Left renal cortex interstitium (tissue), 4 donors: ENCODE measurements around the gene SUGP1. TPM values are rescaled to one million over a fixed set of nuclear protein-coding genes. Genes with fewer than 3 reads are reported as not detected.

Experiments used
- DNase-seq, 4 donors: peaks; one replicate each; pipeline ENCODE4 v3.0.0-alpha.2; 2013; ENCODE audit warnings: low read depth in 4 of 4, low spot score in 2 of 4, missing footprints in 1 of 4
- polyA plus RNA-seq, 4 donors: library from polyadenylated mRNA; unstranded; fragments of 120-200 nt; gene quantifications; one replicate each; pipeline ENCODE4 v1.2.1, GENCODE V29; 2013; ENCODE audit not compliant: insufficient read length in 4 of 4

Gene SUGP1
- polyA plus RNA-seq, 4 donors, result 50.9 to 69.1 (median 58.5) TPM

- DNase-seq, result no peak
Measured at GRCh38 chr19:19343016-19343362, 22.7 kb upstream of the SUGP1 start.

DNA sequence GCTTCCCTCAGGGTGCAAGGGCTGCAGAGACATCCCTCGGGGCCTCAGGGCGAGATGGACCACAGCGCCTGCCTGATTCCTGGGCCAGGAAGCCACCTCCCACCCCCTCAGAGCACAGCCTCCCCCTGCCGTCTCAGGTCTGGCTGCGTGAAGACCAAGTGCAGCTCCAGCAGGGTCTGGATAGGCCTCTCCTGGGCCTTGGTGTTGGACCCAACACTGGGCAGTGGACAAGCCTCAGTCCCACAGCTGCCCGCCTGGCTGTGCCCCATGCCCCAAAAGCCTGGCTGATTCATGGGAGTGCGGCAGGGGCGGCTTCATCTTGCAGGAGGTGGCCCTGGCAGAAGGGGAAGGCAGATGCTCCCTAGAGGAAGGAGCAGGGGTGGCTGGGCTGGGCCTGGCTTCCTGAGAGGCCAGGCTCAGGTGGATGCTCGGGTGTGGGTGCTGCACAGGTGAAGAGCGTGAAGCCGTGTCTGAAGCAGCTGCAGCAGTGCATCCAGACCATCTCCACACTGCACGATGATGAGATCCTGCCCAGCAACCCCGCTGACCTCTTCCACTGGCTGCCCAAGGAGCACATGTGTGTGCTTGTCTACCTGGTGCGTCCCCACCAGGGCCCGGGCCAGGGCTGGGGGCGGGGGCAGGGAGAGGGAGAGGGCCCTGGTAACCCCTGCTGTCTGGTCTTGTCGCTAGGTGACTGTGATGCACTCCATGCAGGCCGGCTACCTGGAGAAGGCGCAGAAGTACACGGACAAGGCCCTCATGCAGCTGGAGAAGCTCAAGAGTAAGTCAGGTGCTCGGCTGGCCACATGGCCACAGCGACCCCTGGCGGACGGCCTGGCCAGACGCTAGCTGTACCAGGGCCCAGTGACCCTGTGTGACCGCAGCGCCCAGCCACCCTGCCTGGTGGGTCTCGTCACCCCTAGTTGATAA, 22.0 kb upstream of the SUGP1 start:
- DNase-seq, result no peak

DNA sequence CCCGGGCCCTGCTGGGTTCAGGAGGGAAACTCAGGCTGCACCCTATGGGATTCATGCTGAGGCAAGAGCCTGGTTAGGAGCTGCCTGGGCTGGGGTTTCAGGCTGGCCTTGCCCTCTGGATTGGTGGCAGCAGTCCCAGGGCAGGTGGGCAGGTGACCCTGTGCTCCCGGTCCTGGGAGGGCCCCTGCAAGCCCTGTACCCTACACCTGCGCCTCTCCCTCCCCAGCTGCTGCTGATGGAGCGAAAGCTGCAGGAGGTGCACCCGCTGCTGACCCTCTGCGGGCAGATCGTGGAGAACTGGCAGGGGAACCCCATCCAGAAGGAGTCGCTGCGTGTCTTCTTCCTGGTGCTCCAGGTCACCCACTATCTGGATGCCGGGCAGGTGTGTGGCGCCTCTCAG, 20.7 kb upstream of the SUGP1 start:
- no peak for DNase-seq

- DNase-seq, result no peak
Measured at GRCh38 chr19:19338082-19338481, 17.8 kb upstream of the SUGP1 start.

DNA sequence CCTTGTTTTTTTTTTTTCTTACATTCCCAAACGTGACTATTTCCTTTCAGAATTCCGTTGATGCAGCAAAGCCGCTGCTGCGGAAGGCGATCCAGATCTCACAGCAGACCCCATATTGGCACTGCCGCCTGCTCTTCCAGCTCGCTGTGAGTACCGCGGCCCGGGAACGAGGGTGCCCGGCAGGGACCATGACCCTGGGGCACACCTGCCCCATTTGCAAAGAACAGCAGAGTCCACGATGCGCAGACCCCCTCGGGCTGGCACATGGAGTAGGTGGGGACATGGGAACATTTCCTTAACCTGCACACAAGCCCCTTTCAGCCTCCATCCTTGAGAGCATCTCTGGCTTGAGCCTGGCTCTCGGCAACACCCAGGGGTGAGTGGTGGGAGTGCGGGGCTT, 16.8 kb upstream of the SUGP1 start:
- no peak for DNase-seq

DNA sequence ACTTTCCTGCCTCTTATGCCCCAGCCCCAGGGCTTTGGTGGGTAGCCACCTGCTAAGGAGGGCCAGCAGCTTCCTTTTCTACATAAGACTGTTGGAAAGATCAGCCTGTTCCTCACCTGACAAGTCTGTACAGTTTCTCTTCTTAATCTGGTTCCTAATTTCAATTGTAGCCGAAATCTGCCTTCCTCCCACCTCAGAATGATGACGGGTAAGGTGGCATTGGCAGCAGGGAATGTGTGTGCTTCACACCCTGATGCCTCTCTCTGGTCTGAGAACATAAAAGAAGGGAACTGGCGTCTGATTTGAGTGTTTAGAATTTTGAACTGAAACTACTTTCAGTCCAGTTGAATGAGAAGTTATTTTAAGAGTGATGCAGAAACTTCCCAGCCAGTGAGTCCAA, 16.3 kb upstream of the SUGP1 start:
- DNase-seq, result no peak

DNA sequence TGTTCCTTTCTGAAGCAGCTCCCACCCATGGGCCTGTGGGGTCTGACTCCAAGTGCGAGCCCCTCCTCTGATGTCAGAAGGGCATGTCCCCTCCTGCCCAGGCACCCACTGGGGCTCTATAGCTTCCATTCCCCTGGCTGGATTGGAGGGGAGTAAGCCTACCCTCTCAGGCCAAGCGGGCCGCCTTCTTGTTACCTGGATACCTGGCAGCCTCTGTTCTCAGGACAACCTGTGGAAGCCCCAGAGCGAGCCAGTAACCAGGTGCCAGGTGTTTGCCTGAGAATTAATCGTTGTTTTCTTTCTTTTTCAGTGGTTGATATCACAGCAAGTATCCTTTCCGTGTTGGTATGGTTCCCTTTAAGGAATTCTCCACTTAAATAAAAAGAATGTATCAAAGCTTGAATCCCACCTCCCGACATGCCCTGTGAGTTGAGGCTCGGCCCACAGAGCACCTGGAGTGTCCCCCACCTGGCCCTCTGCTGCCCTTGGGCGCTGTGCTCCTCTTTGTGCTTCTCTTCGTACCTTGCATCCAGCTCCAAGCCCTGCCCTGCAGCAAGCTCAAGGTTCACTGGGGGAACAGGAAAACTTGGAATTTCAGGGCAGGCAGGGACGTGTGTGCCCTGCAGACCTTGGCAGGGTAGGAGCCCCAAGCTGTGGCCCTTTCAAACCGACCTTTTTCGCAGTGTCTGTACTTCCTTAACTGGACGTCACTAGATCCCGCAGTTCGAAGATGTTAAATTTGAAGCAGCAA, 15.3 kb upstream of the SUGP1 start:
- no peak for DNase-seq

DNA sequence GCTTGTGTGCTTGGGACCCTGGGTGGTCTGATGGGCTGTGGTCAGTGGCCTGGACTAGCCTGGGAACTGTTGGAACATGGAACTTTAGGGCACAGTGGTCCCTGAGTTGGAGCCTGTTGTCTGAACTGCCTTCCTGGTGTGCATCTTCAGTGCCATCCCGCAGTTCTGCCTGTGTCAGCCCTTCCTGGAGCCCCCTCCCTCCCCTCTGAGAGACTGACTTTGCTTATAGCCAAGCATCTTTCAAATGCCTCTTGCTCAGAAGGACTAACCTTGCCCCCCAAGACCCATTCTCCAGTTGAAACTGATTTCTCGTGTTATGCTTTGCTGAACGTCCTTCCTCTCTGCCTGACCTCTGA, 14.7 kb upstream of the SUGP1 start:
- DNase-seq, result no peak

- no peak for DNase-seq
Measured at GRCh38 chr19:19334063-19334988, 14.0 kb upstream of the SUGP1 start.

- no peak for DNase-seq
Measured at GRCh38 chr19:19329126-19329525, 8.8 kb upstream of the SUGP1 start.

- no peak for DNase-seq
Measured at GRCh38 chr19:19327672-19328071, 7.4 kb upstream of the SUGP1 start.

DNA sequence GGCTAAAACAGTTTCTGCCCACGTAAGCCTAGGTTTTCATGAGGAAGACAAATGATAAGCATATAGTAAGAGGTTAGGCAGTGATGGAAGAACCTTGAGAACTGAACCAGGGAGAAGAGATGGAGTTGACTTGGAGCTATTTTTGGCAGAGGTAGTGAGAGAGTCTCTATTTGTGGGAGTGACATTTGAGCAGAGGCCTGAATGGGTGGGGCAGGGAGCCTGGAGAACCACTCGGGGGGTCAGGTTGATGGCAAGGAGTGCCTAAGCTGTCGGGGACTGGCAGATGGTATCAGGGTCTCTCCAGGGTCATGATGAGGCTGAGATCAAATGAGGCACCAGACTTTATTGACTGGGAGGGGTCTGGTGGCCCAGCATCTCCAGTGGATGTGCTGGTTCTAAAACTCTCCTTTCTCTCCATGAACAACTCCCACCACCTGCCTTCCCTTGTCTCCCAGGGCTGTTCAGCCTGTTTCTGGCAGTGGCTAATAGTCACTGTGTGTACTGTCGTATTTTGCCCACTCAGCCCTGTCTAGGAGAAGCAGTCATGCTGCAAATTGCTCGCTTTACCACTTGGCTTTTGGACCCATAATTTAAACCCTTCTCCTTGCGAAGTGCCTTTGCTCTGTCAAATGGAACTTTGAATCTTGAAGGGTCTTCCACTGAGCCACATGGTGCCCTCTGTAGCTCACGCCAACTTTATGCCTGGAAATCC, 3.9 kb upstream of the SUGP1 start:
- DNase-seq, result no peak

- no peak for DNase-seq
Measured at GRCh38 chr19:19321141-19321577, 850 bp upstream of the SUGP1 start.

GRCh38 chr19:19319732-19320360, 463 bp downstream of the SUGP1 start:
- DNase-seq, result no peak

DNA sequence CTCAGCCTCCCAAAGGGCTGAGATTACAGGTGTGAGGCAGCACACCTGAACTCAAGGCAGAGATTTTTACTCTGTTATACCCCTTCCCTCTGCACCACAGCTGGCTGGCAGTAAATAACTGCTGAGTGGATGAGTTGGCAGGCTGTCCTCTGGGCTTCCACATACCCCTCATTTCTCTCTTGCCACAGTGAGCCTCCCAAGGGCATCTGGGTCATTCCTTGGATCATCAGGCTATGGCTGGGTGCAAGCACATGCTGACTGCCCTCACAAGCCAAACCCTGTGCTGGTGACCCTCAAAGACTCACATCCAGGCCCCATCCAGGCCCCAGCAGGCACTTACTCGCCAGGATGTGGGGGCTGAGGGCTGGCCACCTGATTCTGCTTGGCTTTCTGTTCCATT, 4.2 kb downstream of the SUGP1 start:
- no peak for DNase-seq

DNA sequence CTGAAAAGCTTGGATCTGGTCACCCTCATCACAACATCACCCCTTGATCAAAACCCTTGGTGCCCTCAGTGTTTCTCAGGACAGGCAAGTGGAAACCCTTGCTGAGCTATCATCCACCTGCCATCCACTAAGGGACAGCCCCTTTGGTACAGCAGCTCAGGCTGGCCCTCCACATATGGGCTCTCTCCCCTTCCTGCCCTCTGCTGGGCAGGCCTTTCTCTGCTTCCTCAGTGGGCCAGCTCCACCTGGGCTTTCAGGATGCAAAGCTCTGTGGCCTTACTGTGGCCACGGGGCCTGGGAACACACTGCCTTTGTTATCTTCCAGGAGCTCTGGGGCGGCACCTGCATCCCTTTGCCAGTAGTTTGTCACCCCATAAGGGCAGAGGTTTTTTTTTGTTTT, 4.9 kb downstream of the SUGP1 start:
- no peak for DNase-seq

GRCh38 chr19:19308373-19308772, 11.9 kb downstream of the SUGP1 start:
- no peak for DNase-seq

GRCh38 chr19:19306191-19306590, 14.1 kb downstream of the SUGP1 start:
- no peak for DNase-seq

DNA sequence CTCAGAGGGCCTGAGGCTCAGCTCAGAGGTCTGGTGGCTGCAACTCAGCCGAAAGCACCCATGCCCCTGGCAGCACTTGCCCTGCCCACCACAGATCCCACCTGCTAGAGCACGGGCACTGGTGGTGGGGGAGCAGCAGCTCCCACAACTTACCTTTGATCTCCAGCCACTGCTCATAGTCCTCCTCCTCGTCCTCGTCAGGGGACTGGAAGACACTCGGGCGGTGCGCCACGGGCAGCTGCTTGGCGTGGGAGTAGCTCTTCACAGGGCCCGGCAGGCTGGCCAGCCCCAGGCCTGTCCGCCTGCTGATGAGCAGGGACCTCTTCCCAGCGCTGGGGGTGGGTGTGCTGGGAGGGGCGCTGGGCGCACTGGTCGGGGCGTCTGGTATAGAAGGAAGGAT, 14.6 kb downstream of the SUGP1 start:
- no peak for DNase-seq

- DNase-seq, result no peak
Measured at GRCh38 chr19:19305066-19305465, 15.2 kb downstream of the SUGP1 start.
